ENCODE results near the gene PPP2R3B.

PPP2R3B gene

DNA sequence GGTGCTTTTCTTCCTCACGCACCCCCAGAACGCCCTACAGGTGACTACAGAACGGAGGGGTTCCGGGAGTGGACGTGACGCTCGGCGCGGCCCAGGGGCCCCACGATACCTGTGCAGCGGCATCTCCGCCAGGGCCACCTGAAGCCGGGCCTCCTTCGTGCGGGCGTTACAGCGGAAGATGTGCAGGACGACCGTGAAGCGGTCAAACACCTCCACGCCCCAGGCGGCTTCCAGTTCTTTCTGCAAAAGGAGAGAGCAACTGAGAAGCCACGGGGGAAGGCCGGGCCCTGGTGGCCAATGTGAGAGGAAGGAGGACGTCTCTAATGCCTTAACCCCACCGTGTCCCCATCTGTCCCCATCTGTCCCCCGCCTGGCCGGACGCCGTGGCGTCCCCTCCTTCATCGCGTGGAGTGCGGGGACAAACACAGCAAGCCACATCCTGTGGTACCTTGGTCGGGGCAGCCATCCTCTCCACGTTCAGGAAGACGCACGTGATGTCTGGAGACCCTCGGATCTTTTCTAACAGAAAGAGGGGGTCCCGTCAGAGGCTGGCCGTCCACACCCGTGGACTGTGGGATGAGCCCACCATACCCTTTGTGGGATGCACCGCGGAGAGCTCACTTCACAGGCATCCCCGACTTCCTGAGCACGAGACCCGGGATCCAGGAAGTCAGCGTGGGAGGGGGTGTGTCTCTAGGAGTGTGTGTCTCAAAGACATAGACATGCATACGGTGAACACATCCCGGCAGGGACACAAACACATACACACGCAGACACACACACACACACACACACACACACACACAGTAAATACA is 71.7 kb downstream of the PPP2R3B start:
- TF ChIP-seq SIN3A (IDR thresholded peaks at IDR 0.05; ENCODE audit: borderline replicate concordance, insufficient read depth, low read length) (no peak), POLR2AphosphoS5 (IDR thresholded peaks at IDR 0.05; ENCODE audit: low read depth, low read length) (no peak), FOXP2 (optimal IDR thresholded peaks at IDR 0.05; ENCODE audit: borderline replicate concordance, extremely low read depth, extremely low read length, insufficient read depth) (no peak), TAF1 (IDR thresholded peaks at IDR 0.05; ENCODE audit: borderline replicate concordance, insufficient read depth, low read length) (no peak)
- TF ChIP-seq, protein P1, sequence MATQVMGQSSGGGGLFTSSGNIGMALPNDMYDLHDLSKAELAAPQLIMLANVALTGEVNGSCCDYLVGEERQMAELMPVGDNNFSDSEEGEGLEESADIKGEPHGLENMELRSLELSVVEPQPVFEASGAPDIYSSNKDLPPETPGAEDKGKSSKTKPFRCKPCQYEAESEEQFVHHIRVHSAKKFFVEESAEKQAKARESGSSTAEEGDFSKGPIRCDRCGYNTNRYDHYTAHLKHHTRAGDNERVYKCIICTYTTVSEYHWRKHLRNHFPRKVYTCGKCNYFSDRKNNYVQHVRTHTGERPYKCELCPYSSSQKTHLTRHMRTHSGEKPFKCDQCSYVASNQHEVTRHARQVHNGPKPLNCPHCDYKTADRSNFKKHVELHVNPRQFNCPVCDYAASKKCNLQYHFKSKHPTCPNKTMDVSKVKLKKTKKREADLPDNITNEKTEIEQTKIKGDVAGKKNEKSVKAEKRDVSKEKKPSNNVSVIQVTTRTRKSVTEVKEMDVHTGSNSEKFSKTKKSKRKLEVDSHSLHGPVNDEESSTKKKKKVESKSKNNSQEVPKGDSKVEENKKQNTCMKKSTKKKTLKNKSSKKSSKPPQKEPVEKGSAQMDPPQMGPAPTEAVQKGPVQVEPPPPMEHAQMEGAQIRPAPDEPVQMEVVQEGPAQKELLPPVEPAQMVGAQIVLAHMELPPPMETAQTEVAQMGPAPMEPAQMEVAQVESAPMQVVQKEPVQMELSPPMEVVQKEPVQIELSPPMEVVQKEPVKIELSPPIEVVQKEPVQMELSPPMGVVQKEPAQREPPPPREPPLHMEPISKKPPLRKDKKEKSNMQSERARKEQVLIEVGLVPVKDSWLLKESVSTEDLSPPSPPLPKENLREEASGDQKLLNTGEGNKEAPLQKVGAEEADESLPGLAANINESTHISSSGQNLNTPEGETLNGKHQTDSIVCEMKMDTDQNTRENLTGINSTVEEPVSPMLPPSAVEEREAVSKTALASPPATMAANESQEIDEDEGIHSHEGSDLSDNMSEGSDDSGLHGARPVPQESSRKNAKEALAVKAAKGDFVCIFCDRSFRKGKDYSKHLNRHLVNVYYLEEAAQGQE (IDR thresholded peaks at IDR 0.05; ENCODE audit: insufficient read depth in 1 of 2, low read depth in 2 of 2, low read length in 2 of 2): no peak

DNA sequence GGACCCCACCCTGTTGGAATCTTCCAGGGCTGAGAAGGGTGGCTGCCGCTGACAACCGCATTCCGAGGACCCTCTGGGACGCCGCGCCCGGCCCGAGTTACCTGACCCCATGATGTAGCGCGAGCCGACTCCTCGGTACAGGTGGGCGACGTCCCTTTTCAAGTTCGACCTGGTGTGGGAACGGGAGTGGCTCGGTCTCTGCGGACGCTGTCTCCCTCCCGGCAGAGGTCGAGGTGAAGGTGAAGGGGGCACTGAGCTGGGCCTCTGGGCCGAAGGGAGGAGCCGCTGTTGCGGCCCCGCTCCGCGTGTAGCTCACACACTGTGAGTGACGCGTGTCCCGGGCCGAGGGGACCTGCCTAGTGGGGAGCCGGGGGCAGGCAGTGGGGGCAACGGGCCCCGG is 72.7 kb downstream of the PPP2R3B start:
- TF ChIP-seq FOXP2 (optimal IDR thresholded peaks at IDR 0.05; ENCODE audit: borderline replicate concordance, extremely low read depth, extremely low read length, insufficient read depth) (no peak), POLR2AphosphoS5 (IDR thresholded peaks at IDR 0.05; ENCODE audit: low read depth, low read length) (no peak), SIN3A (IDR thresholded peaks at IDR 0.05; ENCODE audit: borderline replicate concordance, insufficient read depth, low read length) (no peak), TAF1 (IDR thresholded peaks at IDR 0.05; ENCODE audit: borderline replicate concordance, insufficient read depth, low read length) (no peak)
- TF ChIP-seq, protein P1 (IDR thresholded peaks at IDR 0.05; ENCODE audit: insufficient read depth in 1 of 2, low read depth in 2 of 2, low read length in 2 of 2): no peak

DNA sequence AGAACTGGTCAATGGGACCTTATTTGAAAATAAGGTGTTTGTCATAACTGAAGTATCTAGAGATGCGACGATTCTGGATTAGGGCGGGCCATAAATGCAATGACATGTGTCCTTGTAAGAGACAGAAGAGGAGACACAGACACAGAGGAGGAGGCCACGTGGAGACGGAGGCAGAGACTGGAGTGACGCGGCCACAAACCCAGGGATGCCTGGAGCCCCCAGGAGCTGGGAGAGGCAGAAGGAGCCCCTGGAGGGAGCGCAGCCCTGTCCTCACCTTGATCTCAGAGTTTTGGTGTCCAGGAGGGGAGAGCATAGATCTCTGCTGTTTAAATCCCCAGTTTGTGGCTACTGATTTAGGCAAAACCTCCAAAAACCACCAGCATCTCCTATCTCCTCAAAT is 73.2 kb downstream of the PPP2R3B start:
- TF ChIP-seq, protein P1 (IDR thresholded peaks at IDR 0.05; ENCODE audit: insufficient read depth in 1 of 2, low read depth in 2 of 2, low read length in 2 of 2): no peak
- TF ChIP-seq POLR2AphosphoS5 (IDR thresholded peaks at IDR 0.05; ENCODE audit: low read depth, low read length): no peak
- no peak for TF ChIP-seq SIN3A (IDR thresholded peaks at IDR 0.05; ENCODE audit: borderline replicate concordance, insufficient read depth, low read length)
- TF ChIP-seq TAF1 (IDR thresholded peaks at IDR 0.05; ENCODE audit: borderline replicate concordance, insufficient read depth, low read length): no peak
- no peak for TF ChIP-seq FOXP2 (optimal IDR thresholded peaks at IDR 0.05; ENCODE audit: borderline replicate concordance, extremely low read depth, extremely low read length, insufficient read depth)

DNA sequence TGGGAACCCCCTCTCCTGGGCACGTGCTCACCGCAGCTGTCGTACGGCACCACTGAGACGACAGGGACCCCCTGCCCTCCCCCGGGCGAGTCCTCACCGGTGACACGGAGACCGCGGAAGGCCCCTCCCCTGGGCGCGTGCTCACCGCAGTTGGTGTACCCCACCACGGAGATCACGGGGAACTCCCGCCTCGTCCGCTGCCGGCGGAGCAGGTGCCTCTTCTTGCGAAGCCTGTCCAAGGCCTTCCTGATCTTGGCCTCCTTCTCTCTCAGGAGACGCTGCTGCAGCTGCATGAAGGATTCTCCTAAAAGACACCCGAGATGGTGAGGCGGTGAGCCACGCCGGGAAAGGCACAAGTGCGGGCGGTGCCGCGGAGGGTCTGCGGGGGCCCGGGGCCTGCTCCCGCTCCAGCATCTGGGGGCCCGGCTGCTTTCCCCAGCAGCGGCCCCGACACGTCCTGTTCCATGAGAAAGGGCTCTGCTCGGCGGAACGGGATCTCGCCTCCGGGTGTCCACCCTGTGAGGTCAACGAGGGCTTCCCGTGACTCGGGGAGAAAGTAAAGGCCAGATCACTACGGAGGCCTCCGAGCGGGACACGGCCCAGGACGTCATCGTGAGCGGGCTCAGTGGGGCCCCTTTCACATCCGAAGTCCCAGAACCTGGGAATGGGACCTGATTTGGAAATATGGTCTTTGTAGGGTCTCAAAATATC is 73.9 kb downstream of the PPP2R3B start:
- TF ChIP-seq POLR2AphosphoS5 (IDR thresholded peaks at IDR 0.05; ENCODE audit: low read depth, low read length): no peak
- TF ChIP-seq, protein P1 (IDR thresholded peaks at IDR 0.05; ENCODE audit: insufficient read depth in 1 of 2, low read depth in 2 of 2, low read length in 2 of 2): no peak
- no peak for TF ChIP-seq SIN3A (IDR thresholded peaks at IDR 0.05; ENCODE audit: borderline replicate concordance, insufficient read depth, low read length)
- TF ChIP-seq TAF1 (IDR thresholded peaks at IDR 0.05; ENCODE audit: borderline replicate concordance, insufficient read depth, low read length): no peak
- no peak for TF ChIP-seq FOXP2 (optimal IDR thresholded peaks at IDR 0.05; ENCODE audit: borderline replicate concordance, extremely low read depth, extremely low read length, insufficient read depth)
